GM12878 (cell line): ENCODE data around the gene ATP1B2. TPM values are rescaled to one million over a fixed set of nuclear protein-coding genes. Genes with fewer than 3 reads are reported as not detected.

Experiments
- ATAC-seq: fragments of 200-7000 bp; cut with Tn5 transposase; 3 replicates; pipeline ENCODE4 v1.9.1; 2020; ENCODE audit warnings: mild to moderate bottlenecking, moderate library complexity
- BruUV-seq: library from RNA; stranded (reverse); fragments of 400-500 nt; replicated peaks from 2 replicates; lab custom pipeline; 2021; lab: Mats Ljungman, UMichigan
- CTCF ChIA-PET: fragments of 300-600 bp; sonication (Branson Sonifier 250); formaldehyde crosslinking; extraction: SDS; loops from one replicate; lab custom pipeline; 2021; ENCODE audit warnings: inconsistent platforms; lab: Yijun Ruan, JAX
- POLR2A ChIA-PET: fragments of 350-600 bp; formaldehyde crosslinking; extraction: SDS; loops from one replicate; lab custom pipeline; 2021; ENCODE audit warnings: inconsistent platforms; lab: Charles Lee
- RAD21 ChIA-PET: fragments of 300-600 bp; sonication (Branson Sonifier 250); formaldehyde crosslinking; loops from one replicate; lab custom pipeline; 2023; ENCODE audit warnings: antibody characterized with exemption; ENCODE audit not compliant: unreplicated experiment; lab: Charles Lee
- SMC1A ChIA-PET: fragments of 300-600 bp; sonication (Branson Sonifier 250); formaldehyde crosslinking; loops from one replicate; lab custom pipeline; 2023; ENCODE audit not compliant: unreplicated experiment, uncharacterized antibody; lab: Charles Lee
- DNase-seq: peaks from one replicate; pipeline ENCODE4 v3.0.0-alpha.2; 2011; ENCODE audit warnings: low read depth, low spot score
- FAIRE-seq: peaks from 3 replicates; lab custom pipeline; 2011; peaks lifted over from hg19 to GRCh38; lab: Jason Lieb, UNC
- H2AFZ ChIP-seq: 2 replicates; pipeline ENCODE4 v1.6.0; 2011; ENCODE audit warnings: low read depth, low read length, control low read depth; ENCODE audit not compliant: control insufficient read depth
- H3K27ac ChIP-seq: 2 replicates; pipeline ENCODE4 v1.5.1; 2011; ENCODE audit warnings: control low read depth; ENCODE audit not compliant: control insufficient read depth, insufficient read depth
- H3K27me3 ChIP-seq, 2 experiments: replicated peaks in 1 of 2; 2 replicates each; pipeline versions ENCODE4 v1.6.0 to v1.6.1; 2011; ENCODE audit warnings: low read length in 1 of 2; ENCODE audit not compliant: control insufficient read depth in 2 of 2, insufficient read depth in 2 of 2
- H3K36me3 ChIP-seq, 2 experiments: 2 replicates each; pipeline ENCODE4 v1.5.1; 2011; ENCODE audit warnings: low read length in 1 of 2; ENCODE audit not compliant: control insufficient read depth in 2 of 2, insufficient read depth in 2 of 2
- H3K4me1 ChIP-seq: 2 replicates; pipeline ENCODE4 v1.6.1; 2011; ENCODE audit warnings: mild to moderate bottlenecking, low read length, moderate library complexity, mixed read lengths; ENCODE audit not compliant: control insufficient read depth, insufficient read depth
- H3K4me2 ChIP-seq: 2 replicates; pipeline ENCODE4 v1.6.0; 2011; ENCODE audit warnings: control low read depth; ENCODE audit not compliant: control insufficient read depth, insufficient read depth
- H3K4me3 ChIP-seq: fragments of 200-600 bp; sonication (generic); 2 replicates; pipeline ENCODE4 v1.5.1; 2016
- H3K79me2 ChIP-seq: 2 replicates; pipeline ENCODE4 v1.6.0; 2011; ENCODE audit warnings: low read length; ENCODE audit not compliant: control insufficient read depth, insufficient read depth
- H3K9ac ChIP-seq: 2 replicates; pipeline ENCODE4 v1.8.0; 2011; ENCODE audit warnings: low read length, control low read depth, mixed read lengths; ENCODE audit not compliant: control insufficient read depth, insufficient read depth
- H3K9me3 ChIP-seq: replicated peaks from 3 replicates; pipeline ENCODE4 v1.5.1; 2011; ENCODE audit warnings: mild to moderate bottlenecking, low read length; ENCODE audit not compliant: control insufficient read depth, insufficient read depth
- H4K20me1 ChIP-seq: 2 replicates; pipeline ENCODE4 v1.6.0; 2011; ENCODE audit not compliant: control insufficient read depth, insufficient read depth
- BCL11A ChIP-seq: IDR thresholded peaks from 2 replicates; pipeline ENCODE4 v1.6.1; 2011; ENCODE audit warnings: low read depth, low read length
- BCL3 ChIP-seq: IDR thresholded peaks from 2 replicates; pipeline ENCODE4 v1.6.1; 2011; ENCODE audit warnings: borderline replicate concordance, low read depth, mild to moderate bottlenecking, moderate library complexity, low read length; ENCODE audit not compliant: insufficient read depth, poor library complexity, severe bottlenecking
- BCLAF1 ChIP-seq: fragments of 450-650 bp; IDR thresholded peaks from 2 replicates; pipeline ENCODE4 v1.6.1; 2017; ENCODE audit warnings: antibody characterized with exemption, mild to moderate bottlenecking, moderate library complexity
- CEBPB ChIP-seq, 2 experiments: fragments of 150-350 bp in 1 of 2; IDR thresholded peaks; 2 replicates each; pipeline ENCODE4 v1.6.1; 2012 to 2014; ENCODE audit warnings: low read depth in 2 of 2, low read length in 2 of 2, borderline replicate concordance in 1 of 2, inconsistent platforms in 1 of 2
- CREM ChIP-seq: IDR thresholded peaks from 2 replicates; pipeline ENCODE4 v1.6.1; 2014; ENCODE audit warnings: antibody characterized with exemption, low read depth
- ELK1 ChIP-seq: IDR thresholded peaks from 2 replicates; pipeline ENCODE4 v1.6.1; 2012; ENCODE audit warnings: low read depth, low read length, improper control_type of control experiment
- FOS ChIP-seq: IDR thresholded peaks from 3 replicates; pipeline ENCODE4 v1.6.1; 2011; ENCODE audit warnings: borderline replicate concordance; ENCODE audit not compliant: insufficient read length; ENCODE audit errors: extremely low read depth
- IRF3 ChIP-seq: fragments of 450-650 bp; IDR thresholded peaks from 2 replicates; pipeline ENCODE4 v1.6.1; 2014; ENCODE audit warnings: mild to moderate bottlenecking
- JUNB ChIP-seq: IDR thresholded peaks from 2 replicates; pipeline ENCODE4 v1.6.1; 2016; ENCODE audit warnings: antibody characterized with exemption, mild to moderate bottlenecking
- MTA3 ChIP-seq: IDR thresholded peaks from 2 replicates; pipeline ENCODE4 v1.6.1; 2012; ENCODE audit warnings: low read length, inconsistent platforms, borderline replicate concordance
- PAX5 ChIP-seq: IDR thresholded peaks from 2 replicates; pipeline ENCODE4 v1.6.1; 2011; ENCODE audit warnings: low read depth, low read length, borderline replicate concordance
- PML ChIP-seq: IDR thresholded peaks from 2 replicates; pipeline ENCODE4 v1.6.1; 2012; ENCODE audit warnings: low read length, inconsistent platforms
- POLR2A ChIP-seq: IDR thresholded peaks from 2 replicates; pipeline ENCODE4 v1.6.1; 2011; ENCODE audit warnings: low read depth, mild to moderate bottlenecking, low read length
- WRNIP1 ChIP-seq: IDR thresholded peaks from 2 replicates; pipeline ENCODE4 v1.6.1; 2011; ENCODE audit warnings: low read depth, low read length, improper control_type of control experiment, borderline replicate concordance
- ZNF207 ChIP-seq: fragments of 450-650 bp; IDR thresholded peaks from 2 replicates; pipeline ENCODE4 v1.6.1; 2014; ENCODE audit warnings: antibody characterized with exemption, mild to moderate bottlenecking, borderline replicate concordance
- WGBS: methylation state at CpG from one replicate; pipeline ENCODE4 v1.1.6; 2016; ENCODE audit warnings: low lambda C conversion rate; ENCODE audit not compliant: insufficient replicate concordance, insufficient coverage; ENCODE audit errors: missing lambda C conversion rate; 5-methylcytosine and 5-hydroxymethylcytosine counted together
- in situ Hi-C: fragments of 300-500 bp; cut with MboI; formaldehyde crosslinking; loops from 9 replicates; pipeline ENCODE4 v1.14.3; 2018; ENCODE audit warnings: mixed read lengths
- intact Hi-C: fragments of 100-400 bp; cut with micrococcal nuclease; formaldehyde crosslinking; loops from one replicate; pipeline ENCODE4 v1.14.2; 2022; ENCODE audit not compliant: unreplicated experiment
- polyA plus RNA-seq, 11 experiments: library from polyadenylated mRNA; depleted of rRNA in 4 of 11; unstranded in 6 of 11; stranded (reverse) in 5 of 11; fragments of >200 nt; fragmentation: Nextera tagmentation in 4 of 11; fragmentation: Illumina TruSeq in 1 of 11; extraction: Ambion mirVana in 4 of 11; extraction: Trizol in 1 of 11; gene quantifications; 1 replicate in 1 of 11; 2 replicates in 10 of 11; pipeline versions ENCODE4 v1.2.1 to v1.2.3, GENCODE V29; 2011 to 2016; ENCODE audit warnings: inconsistent platforms in 2 of 11, missing spikeins in 2 of 11, low read depth in 1 of 11
- total RNA-seq, 4 experiments: library from RNA; depleted of rRNA in 3 of 4; stranded (reverse); fragments of >200 nt in 3 of 4; fragmentation: Illumina TruSeq in 1 of 4; extraction: Trizol in 1 of 4; gene quantifications; 2 replicates each; pipeline versions ENCODE4 v1.2.1 to v1.2.3, GENCODE V29; 2013 to 2021

Gene ATP1B2
- total and polyA plus RNA-seq, 10 of the 15 experiments (the other 5 are each of a cell fraction or from before 2014, with no cell fraction given) = 0.03 to 0.29 (median 0.15) TPM; not detected in 3

- Histone ChIP-seq H3K9me3 (no peaks in the 10 kb centered on the region), H3K4me2 (peak overlapping the region; percentile 52), H3K4me3 (peak overlapping the region; percentile 92), H3K4me1 (peaks cover 12% of the 10 kb centered on the region), H4K20me1 (no peaks in the 10 kb centered on the region), H3K79me2 (peaks cover 62% of the 10 kb centered on the region), H2AFZ (peak overlapping the region; percentile 59), H3K36me3 (peaks cover 0 to 9% of the 10 kb centered on the region in 2 experiments; a peak in 1 of 4 replicates), H3K27me3 (no peaks in the 10 kb centered on the region), H3K27ac (peak overlapping the region; percentile 100), H3K9ac (peak overlapping the region; percentile 100)
- DNase-seq (peak; percentile 86), FAIRE-seq (peak; percentile 27), ATAC-seq (peak; percentile 64)
- SMC1A ChIA-PET = interaction anchor here (0.7 to 5.1 kb wide), 27 partner anchors 30 to 554 kb away, joined by 3 to 42 read pairs (median 5); partner anchors contain the start of genes ATP1B2, MPDU1, NEURL4 and SAT2
- CTCF ChIA-PET = interaction anchor here (0.6 to 6.4 kb wide), 38 partner anchors 14 to 641 kb away, joined by 3 to 128 read pairs (median 5); partner anchors contain the start of genes ACAP1, EFNB3, FXR2 and MPDU1
- intact Hi-C loops = loop anchor here (5.0 to 10.0 kb wide), 5 partner anchors 74 to 382 kb away; partner anchors contain the start of genes CYB5D1, EIF5A, FXR2 and NAA38
- POLR2A ChIA-PET = interaction anchor here (0.5 to 4.3 kb wide), 37 partner anchors 20 to 1247 kb away, joined by 3 to 35 read pairs (median 5); partner anchors contain the start of genes ACAP1, ATP1B2, CD68 and CYB5D1
- in situ Hi-C loops = no loop called here
- WGBS = under 1% methylated on average over 29 of the region's 30 CpGs
- RAD21 ChIA-PET = interaction anchor here (0.6 to 4.0 kb wide), 25 partner anchors 17 to 357 kb away, joined by 3 to 43 read pairs (median 5); partner anchors contain the start of genes ACAP1, CD68, FXR2 and MPDU1
- BruUV-seq = TSS peak; percentile 85
- 0 out of 2 replicates have a peak, but pooled peaks have one; percentile 6 for TF ChIP-seq CREM
- no peak for TF ChIP-seq JUNB
- TF ChIP-seq ELK1 = peak; percentile 55; the same call in 1 of the 2 replicates
- TF ChIP-seq MTA3 = peak; percentile 22; the same call in 1 of the 2 replicates
- no peak; the same call in 1 of the 2 replicates for TF ChIP-seq WRNIP1
- TF ChIP-seq PAX5 = no peak
- TF ChIP-seq BCL3 = no peak
- peak; percentile 68; the same call in 1 of the 2 replicates for TF ChIP-seq PML
- TF ChIP-seq CEBPB (IDR thresholded peaks at IDR 0.05; ENCODE audit: borderline replicate concordance in 1 of 2, low read depth in 2 of 2, low read length in 2 of 2) = no peak
- TF ChIP-seq POLR2A = peak; percentile 89
- TF ChIP-seq ZNF207 = peak; percentile 95
- no peak for TF ChIP-seq FOS
- TF ChIP-seq BCLAF1 = peak; percentile 94
- TF ChIP-seq BCL11A = no peak
- TF ChIP-seq IRF3 = peak; percentile 64; the same call in 1 of the 2 replicates
Measured at GRCh38 chr17:7686222-7687071, 35.7 kb downstream of the ATP1B2 start.
